Activated CD4-positive, alpha-beta T cell treated with anti-CD3 and anti-CD28 coated beads, Interleukin-2, amount 10 ng/mL, durations not matched to agents 24 days and 14 days (primary cell): ENCODE results near the gene THSD4. TPM values are rescaled to one million over a fixed set of nuclear protein-coding genes. Genes with fewer than 3 reads are reported as not detected.
"Not testable (repeated sequence)": the region's sequence is repeated elsewhere in the genome, so short reads cannot be mapped to it uniquely, and the experiment has no call there.

Experiments
- DNase-seq: peaks from one replicate; pipeline ENCODE4 v3.0.0; 2022
- H3K27ac Mint-ChIP-seq: one replicate; pipeline ENCODE4 v1.8.0; 2022; ENCODE audit warnings: mild to moderate bottlenecking, mixed read lengths
- H3K27me3 Mint-ChIP-seq: one replicate; pipeline ENCODE4 v1.8.0; 2022; ENCODE audit warnings: mixed read lengths
- H3K36me3 Mint-ChIP-seq: one replicate; pipeline ENCODE4 v1.8.0; 2022; ENCODE audit warnings: low read depth, mild to moderate bottlenecking, mixed read lengths
- H3K4me1 Mint-ChIP-seq: one replicate; pipeline ENCODE4 v1.8.0; 2021; ENCODE audit warnings: mixed read lengths
- H3K4me3 Mint-ChIP-seq: one replicate; pipeline ENCODE4 v1.8.0; 2022; ENCODE audit warnings: mild to moderate bottlenecking, moderate library complexity, mixed read lengths
- H3K9me3 Mint-ChIP-seq: one replicate; pipeline ENCODE4 v1.8.0; 2021; ENCODE audit warnings: mixed read lengths
- intact Hi-C: fragments of 100-400 bp; cut with micrococcal nuclease; formaldehyde crosslinking; loops from one replicate; pipeline ENCODE4 v1.15.1; 2023
- total RNA-seq: library from RNA; stranded (reverse); gene quantifications from 2 replicates; pipeline ENCODE4 v1.2.3, GENCODE V29; 2022

The THSD4 gene
- total RNA-seq, 1 donor from 2014 or later = not detected

GRCh38 chr15:71295603-71296314, 180.5 kb downstream of the THSD4 start:
- Mint-ChIP-seq H3K9me3 (no peaks in the 10 kb centered on the region), H3K4me1 (peaks cover 17% of the 10 kb centered on the region), H3K27ac (no peak overlapping the region), H3K4me3 (no peak overlapping the region), H3K36me3 (no peaks in the 10 kb centered on the region), H3K27me3 (peaks cover 11% of the 10 kb centered on the region)
- DNase-seq = no peak
- intact Hi-C loops = no loop called here

- H3K27ac Mint-ChIP-seq = no peak overlapping the region
- DNase-seq = no peak
- intact Hi-C loops = no loop called here
Observed at GRCh38 chr15:71296315-71296679, 181.0 kb downstream of the THSD4 start.

GRCh38 chr15:71301958-71302621, 186.8 kb downstream of the THSD4 start:
- DNase-seq = no peak
- Mint-ChIP-seq H3K27ac (no peak overlapping the region), H3K4me3 (no peak overlapping the region), H3K4me1 (no peaks in the 10 kb centered on the region), H3K27me3 (peaks cover 7% of the 10 kb centered on the region), H3K36me3 (no peaks in the 10 kb centered on the region), H3K9me3 (no peaks in the 10 kb centered on the region)
- intact Hi-C loops = no loop called here

More at GRCh38 chr15:71296315-71296679, 181.0 kb downstream of the THSD4 start:
- Mint-ChIP-seq H3K36me3 (no peaks in the 10 kb centered on the region), H3K27me3 (peaks cover 11% of the 10 kb centered on the region), H3K4me3 (no peak overlapping the region), H3K9me3 (no peaks in the 10 kb centered on the region), H3K4me1 (peaks cover 15% of the 10 kb centered on the region)

- no peak overlapping the region for H3K4me3 Mint-ChIP-seq
Observed at GRCh38 chr15:71302861-71303410, 187.7 kb downstream of the THSD4 start.

GRCh38 chr15:71303977-71304376, 188.7 kb downstream of the THSD4 start:
- Mint-ChIP-seq H3K36me3 (no peaks in the 10 kb centered on the region), H3K4me3 (no peak overlapping the region), H3K27me3 (peaks cover 5% of the 10 kb centered on the region), H3K9me3 (no peaks in the 10 kb centered on the region), H3K27ac (no peak overlapping the region), H3K4me1 (no peaks in the 10 kb centered on the region)
- intact Hi-C loops = no loop called here
- no peak for DNase-seq

More at GRCh38 chr15:71302861-71303410, 187.7 kb downstream of the THSD4 start:
- Mint-ChIP-seq H3K9me3 (no peaks in the 10 kb centered on the region), H3K27me3 (peaks cover 7% of the 10 kb centered on the region), H3K4me1 (no peaks in the 10 kb centered on the region), H3K36me3 (no peaks in the 10 kb centered on the region), H3K27ac (no peak overlapping the region)
- intact Hi-C loops = no loop called here
- no peak for DNase-seq

GRCh38 chr15:71304681-71305080, 189.4 kb downstream of the THSD4 start:
- Mint-ChIP-seq H3K27ac (no peak overlapping the region), H3K4me3 (no peak overlapping the region), H3K36me3 (no peaks in the 10 kb centered on the region), H3K27me3 (peaks cover 5% of the 10 kb centered on the region), H3K4me1 (no peaks in the 10 kb centered on the region), H3K9me3 (no peaks in the 10 kb centered on the region)
- intact Hi-C loops = no loop called here
- DNase-seq = no peak

GRCh38 chr15:71306538-71306937, 191.3 kb downstream of the THSD4 start:
- no peaks in the 10 kb centered on the region for H3K36me3 Mint-ChIP-seq
- H3K9me3 Mint-ChIP-seq = no peaks in the 10 kb centered on the region
- intact Hi-C loops = no loop called here
- no peak for DNase-seq
- H3K4me1 Mint-ChIP-seq = no peaks in the 10 kb centered on the region
- H3K4me3 Mint-ChIP-seq = no peak overlapping the region
- H3K27me3 Mint-ChIP-seq = peaks cover 4% of the 10 kb centered on the region
- H3K27ac Mint-ChIP-seq = no peak overlapping the region

GRCh38 chr15:71312194-71312708, 197.0 kb downstream of the THSD4 start:
- Mint-ChIP-seq H3K4me1 (no peaks in the 10 kb centered on the region), H3K9me3 (peaks cover 5% of the 10 kb centered on the region), H3K27me3 (peaks cover 2% of the 10 kb centered on the region), H3K36me3 (no peaks in the 10 kb centered on the region), H3K4me3 (no peak overlapping the region), H3K27ac (no peak overlapping the region)
- intact Hi-C loops = no loop called here
- no peak for DNase-seq

- Mint-ChIP-seq H3K4me3 (no peak overlapping the region), H3K27ac (no peak overlapping the region), H3K27me3 (peaks cover 2% of the 10 kb centered on the region), H3K36me3 (no peaks in the 10 kb centered on the region), H3K9me3 (peaks cover 8% of the 10 kb centered on the region), H3K4me1 (no peaks in the 10 kb centered on the region)
- intact Hi-C loops = no loop called here
- DNase-seq = no peak
Observed at GRCh38 chr15:71312731-71313460, 197.6 kb downstream of the THSD4 start.

GRCh38 chr15:71313806-71314205, 198.5 kb downstream of the THSD4 start:
- H3K36me3 Mint-ChIP-seq = no peaks in the 10 kb centered on the region
- DNase-seq = no peak
- intact Hi-C loops = no loop called here

GRCh38 chr15:71314956-71315537, 199.8 kb downstream of the THSD4 start:
- intact Hi-C loops = no loop called here

More at GRCh38 chr15:71313806-71314205, 198.5 kb downstream of the THSD4 start:
- Mint-ChIP-seq H3K27ac (no peak overlapping the region), H3K27me3 (peaks cover 2% of the 10 kb centered on the region), H3K9me3 (peaks cover 11% of the 10 kb centered on the region), H3K4me1 (no peaks in the 10 kb centered on the region), H3K4me3 (no peak overlapping the region)

GRCh38 chr15:71316911-71317310, 201.6 kb downstream of the THSD4 start:
- H3K9me3 Mint-ChIP-seq = peaks cover 11% of the 10 kb centered on the region
- H3K27me3 Mint-ChIP-seq = no peaks in the 10 kb centered on the region
- no peak overlapping the region for H3K4me3 Mint-ChIP-seq
- intact Hi-C loops = no loop called here
- H3K27ac Mint-ChIP-seq = no peak overlapping the region
- no peak for DNase-seq
- H3K4me1 Mint-ChIP-seq = no peaks in the 10 kb centered on the region
- H3K36me3 Mint-ChIP-seq = no peaks in the 10 kb centered on the region

More at GRCh38 chr15:71314956-71315537, 199.8 kb downstream of the THSD4 start:
- no peak overlapping the region for H3K27ac Mint-ChIP-seq
- peaks cover 11% of the 10 kb centered on the region for H3K9me3 Mint-ChIP-seq
- no peak overlapping the region for H3K4me3 Mint-ChIP-seq
- no peaks in the 10 kb centered on the region for H3K4me1 Mint-ChIP-seq
- peaks cover 2% of the 10 kb centered on the region for H3K27me3 Mint-ChIP-seq
- H3K36me3 Mint-ChIP-seq = no peaks in the 10 kb centered on the region
- no peak for DNase-seq

GRCh38 chr15:71319424-71319823, 204.2 kb downstream of the THSD4 start:
- H3K9me3 Mint-ChIP-seq = peaks cover 11% of the 10 kb centered on the region
- H3K36me3 Mint-ChIP-seq, H3K4me3 Mint-ChIP-seq, H3K27me3 Mint-ChIP-seq, DNase-seq, H3K4me1 Mint-ChIP-seq, intact Hi-C loops, H3K27ac Mint-ChIP-seq: not testable (repeated sequence)
